K562 (cell line): ENCODE measurements around the gene NTM. TPM values are rescaled to one million over a fixed set of nuclear protein-coding genes. Genes with fewer than 3 reads are reported as not detected.

Experiments used
- ATAC-seq: fragments of 200-7000 bp; cut with Tn5 transposase; 3 replicates; pipeline ENCODE4 v1.9.1; 2020; ENCODE audit warnings: moderate library complexity
- BruUV-seq: library from RNA; stranded (reverse); fragments of 400-500 nt; replicated peaks from 2 replicates; lab custom pipeline; 2021; lab: Mats Ljungman, UMichigan
- CTCF ChIA-PET: fragments of 300-600 bp; formaldehyde crosslinking; extraction: SDS; loops from one replicate; lab custom pipeline; 2021; ENCODE audit warnings: low intra/inter-chr PET ratio; lab: Yijun Ruan, JAX
- POLR2A ChIA-PET: fragments of 300-600, 350-650 bp; sonication (Branson Sonifier 250); formaldehyde crosslinking; extraction: SDS; loops from one replicate; lab custom pipeline; 2021; ENCODE audit warnings: antibody characterized with exemption, inconsistent platforms; lab: Yijun Ruan, JAX
- DNase-seq, 4 experiments: peaks; one replicate each; pipeline versions ENCODE4 v3.0.0 to v3.0.0-alpha.2; 2011 to 2018; ENCODE audit warnings: low spot score in 3 of 4, mixed read lengths in 3 of 4; ENCODE audit errors: extremely low read depth in 1 of 4
- FAIRE-seq: peaks from 2 replicates; lab custom pipeline; 2011; peaks lifted over from hg19 to GRCh38; lab: Jason Lieb, UNC
- H2AFZ ChIP-seq: 2 replicates; pipeline ENCODE4 v1.6.0; 2011; ENCODE audit warnings: low read depth, low read length, control low read depth, inconsistent platforms
- H3K27ac ChIP-seq: fragments of 200-600 bp; 3 replicates; pipeline ENCODE4 v1.8.0; 2011; ENCODE audit warnings: low read depth, mild to moderate bottlenecking, control low read depth, inconsistent platforms, low read length, moderate library complexity, mixed read lengths; ENCODE audit errors: extremely low read depth
- H3K27me3 ChIP-seq, 2 experiments: fragments of 300-600 bp in 1 of 2; 2 replicates in 1 of 2; 3 replicates in 1 of 2; pipeline versions ENCODE4 v1.6.0 to v1.8.0; 2011; ENCODE audit warnings: inconsistent platforms in 2 of 2, low read length in 2 of 2, mild to moderate bottlenecking in 1 of 2, mixed read lengths in 1 of 2, moderate library complexity in 1 of 2; ENCODE audit not compliant: control insufficient read depth in 2 of 2, insufficient read depth in 2 of 2
- H3K36me3 ChIP-seq: fragments of 300-600 bp; 3 replicates; pipeline ENCODE4 v1.8.0; 2011; ENCODE audit warnings: mild to moderate bottlenecking, low read length, inconsistent platforms; ENCODE audit not compliant: control insufficient read depth, insufficient read depth
- H3K4me1 ChIP-seq, 2 experiments: fragments of 200-600 bp in 1 of 2; replicated peaks in 1 of 2; 2 replicates in 1 of 2; 3 replicates in 1 of 2; pipeline versions ENCODE4 v1.5.1 to v1.8.0; 2011; ENCODE audit warnings: inconsistent platforms in 2 of 2, low read length in 2 of 2, mild to moderate bottlenecking in 1 of 2, mixed read lengths in 1 of 2, moderate library complexity in 1 of 2; ENCODE audit not compliant: control insufficient read depth in 2 of 2, insufficient read depth in 2 of 2
- H3K4me2 ChIP-seq: 2 replicates; pipeline ENCODE4 v1.6.1; 2011; ENCODE audit warnings: low read length, control low read depth, inconsistent platforms, mixed read lengths; ENCODE audit not compliant: insufficient read depth
- H3K4me3 ChIP-seq: fragments of 200-600 bp; sonication (generic), shearing (Covaris generic); 2 replicates; pipeline ENCODE4 v1.5.1; 2016; ENCODE audit warnings: control low read depth, inconsistent platforms
- H3K79me2 ChIP-seq: fragments of 200-600 bp; 3 replicates; pipeline ENCODE4 v1.8.0; 2011; ENCODE audit warnings: low read length, inconsistent platforms; ENCODE audit not compliant: control insufficient read depth, insufficient read depth
- H3K9ac ChIP-seq, 2 experiments: 2 replicates each; pipeline versions ENCODE4 v1.6.0 to v1.6.1; 2011; ENCODE audit warnings: low read depth in 2 of 2, low read length in 2 of 2, control low read depth in 1 of 2, inconsistent platforms in 1 of 2, mild to moderate bottlenecking in 1 of 2, mixed read lengths in 1 of 2; ENCODE audit not compliant: insufficient read depth in 1 of 2
- H3K9me1 ChIP-seq: one replicate; pipeline ENCODE4 v1.6.0; 2011; ENCODE audit warnings: inconsistent platforms, mild to moderate bottlenecking, low read length, moderate library complexity; ENCODE audit not compliant: control insufficient read depth, insufficient read depth
- H3K9me3 ChIP-seq: replicated peaks from 2 replicates; pipeline ENCODE4 v1.5.1; 2011; ENCODE audit warnings: low read depth, low read length, inconsistent platforms; ENCODE audit not compliant: control insufficient read depth, insufficient read depth
- H4K20me1 ChIP-seq: replicated peaks from 2 replicates; pipeline ENCODE4 v1.6.1; 2011; ENCODE audit warnings: low read length, inconsistent platforms, mixed read lengths; ENCODE audit not compliant: control insufficient read depth, insufficient read depth
- ATF7 ChIP-seq: fragments of 450-650 bp; IDR thresholded peaks from 2 replicates; pipeline ENCODE4 v1.7.1; 2014; ENCODE audit warnings: mild to moderate bottlenecking, moderate library complexity
- BCL6 ChIP-seq: fragments of 250-450 bp; sonication (Bioruptor Pico); IDR thresholded peaks from 2 replicates; pipeline ENCODE4 v1.4.0; 2020
- BRD4 ChIP-seq: fragments of 200-600 bp; sonication (generic); IDR thresholded peaks from 2 replicates; pipeline ENCODE4 v1.6.1; 2017; ENCODE audit warnings: inconsistent platforms
- BRF1 ChIP-seq: IDR thresholded peaks from 3 replicates; pipeline ENCODE4 v1.6.1; 2011; ENCODE audit warnings: borderline replicate concordance, mild to moderate bottlenecking; ENCODE audit not compliant: insufficient read length; ENCODE audit errors: extremely low read depth
- E2F1 ChIP-seq: sonication (generic); formaldehyde crosslinking; IDR thresholded peaks from 2 replicates; pipeline ENCODE4 v1.8.1; 2023; ENCODE audit warnings: mild to moderate bottlenecking, missing genetic modification reagents, moderate library complexity
- ELF4 ChIP-seq: fragments of 450-650 bp; formaldehyde crosslinking; IDR thresholded peaks from 2 replicates; pipeline ENCODE4 v1.4.0; 2022; ENCODE audit warnings: missing genetic modification characterization
- ETV1 ChIP-seq: fragments of 450-650 bp; conservative IDR thresholded peaks from 2 replicates; pipeline ENCODE4 v1.6.1; 2016; ENCODE audit warnings: missing genetic modification characterization, control low read depth, low read depth, missing compliant biosample characterization
- HNRNPL ChIP-seq: fragments of 200-400 bp; formaldehyde crosslinking; IDR thresholded peaks from 2 replicates; pipeline ENCODE4 v1.6.1; 2017; ENCODE audit warnings: low read depth, mild to moderate bottlenecking, low read length
- KDM5B ChIP-seq: fragments of 200-600 bp; sonication (generic); IDR thresholded peaks from 2 replicates; pipeline ENCODE4 v1.6.1; 2012; ENCODE audit warnings: low read depth, mild to moderate bottlenecking, moderate library complexity, low read length, control low read depth, inconsistent platforms; ENCODE audit not compliant: insufficient replicate concordance
- MED1 ChIP-seq: sonication (generic); formaldehyde crosslinking; IDR thresholded peaks from 2 replicates; pipeline ENCODE4 v1.8.1; 2023; ENCODE audit warnings: missing genetic modification reagents, borderline replicate concordance
- MEF2A ChIP-seq: IDR thresholded peaks from 2 replicates; pipeline ENCODE4 v1.6.1; 2011; ENCODE audit warnings: low read depth, mild to moderate bottlenecking, low read length, moderate library complexity; ENCODE audit not compliant: control insufficient read depth
- POU5F1 ChIP-seq: fragments of 150-350 bp; IDR thresholded peaks from 2 replicates; pipeline ENCODE4 v1.6.1; 2014; ENCODE audit warnings: borderline replicate concordance, low read length, low read depth, mild to moderate bottlenecking; ENCODE audit not compliant: partially characterized antibody
- TAF15 ChIP-seq: fragments of 200-400 bp; formaldehyde crosslinking; IDR thresholded peaks from 2 replicates; pipeline ENCODE4 v1.6.1; 2017; ENCODE audit warnings: mild to moderate bottlenecking, low read depth, low read length, moderate library complexity
- XRCC4 ChIP-seq: IDR thresholded peaks from one replicate; pipeline ENCODE4 v1.6.1; 2011; ENCODE audit not compliant: insufficient read depth, insufficient read length; ENCODE audit errors: extremely low read depth
- WGBS: fragments of 100-300 bp; shearing (Covaris generic); methylation state at CpG from one replicate; pipeline ENCODE4 v1.1.6; 2016; ENCODE audit warnings: low coverage, mixed read lengths; ENCODE audit not compliant: insufficient coverage; ENCODE audit errors: missing lambda C conversion rate; 5-methylcytosine and 5-hydroxymethylcytosine counted together
- in situ Hi-C: fragments of 300-500 bp; cut with MboI; formaldehyde crosslinking; loops from 4 replicates; pipeline ENCODE4 v1.15.0; 2018; ENCODE audit warnings: inconsistent platforms, mixed read lengths
- intact Hi-C: fragments of 100-400 bp; cut with micrococcal nuclease; formaldehyde crosslinking; loops from 2 replicates; pipeline ENCODE4 v1.14.2; 2022
- polyA plus RNA-seq, 8 experiments: library from polyadenylated mRNA; depleted of rRNA in 4 of 8; stranded (reverse) in 5 of 8; unstranded in 3 of 8; fragments of >200 nt; fragmentation: Nextera tagmentation in 2 of 8; fragmentation: Illumina TruSeq in 1 of 8; extraction: Ambion mirVana in 2 of 8; extraction: Trizol in 1 of 8; gene quantifications; 2 replicates each; pipeline versions ENCODE4 v1.2.1 to v1.2.3, GENCODE V29; 2011 to 2014; ENCODE audit warnings: inconsistent platforms in 1 of 8, missing spikeins in 1 of 8
- total RNA-seq, 7 experiments: library from RNA; depleted of rRNA in 6 of 7; stranded (reverse); fragments of >200 nt in 6 of 7; fragmentation: Illumina TruSeq in 2 of 7; extraction: Trizol in 2 of 7; gene quantifications; 2 replicates each; pipeline versions ENCODE4 v1.2.1 to v1.2.3, GENCODE V29; 2011 to 2021; ENCODE audit warnings: low replicate concordance in 1 of 7
- TF ChIP-seq, protein P1 (sequence below), 2 experiments: IDR thresholded peaks in 1 of 2; conservative IDR thresholded peaks in 1 of 2; 2 replicates each; pipeline ENCODE4 v1.6.1; 2016; ENCODE audit warnings: low read depth in 2 of 2, mild to moderate bottlenecking in 1 of 2, missing compliant biosample characterization in 1 of 2, missing genetic modification characterization in 1 of 2, moderate library complexity in 1 of 2
- TF ChIP-seq, protein P2 (sequence below): fragments of 250-450 bp; sonication (Bioruptor Pico); IDR thresholded peaks from 2 replicates; pipeline ENCODE4 v1.8.0; 2022; ENCODE audit warnings: inconsistent platforms, mild to moderate bottlenecking, moderate library complexity, borderline replicate concordance

The NTM gene
- total and polyA plus RNA-seq, 9 of the 15 experiments (the other 6 are each of a cell fraction or from before 2014, with no cell fraction given) = not detected

DNA sequence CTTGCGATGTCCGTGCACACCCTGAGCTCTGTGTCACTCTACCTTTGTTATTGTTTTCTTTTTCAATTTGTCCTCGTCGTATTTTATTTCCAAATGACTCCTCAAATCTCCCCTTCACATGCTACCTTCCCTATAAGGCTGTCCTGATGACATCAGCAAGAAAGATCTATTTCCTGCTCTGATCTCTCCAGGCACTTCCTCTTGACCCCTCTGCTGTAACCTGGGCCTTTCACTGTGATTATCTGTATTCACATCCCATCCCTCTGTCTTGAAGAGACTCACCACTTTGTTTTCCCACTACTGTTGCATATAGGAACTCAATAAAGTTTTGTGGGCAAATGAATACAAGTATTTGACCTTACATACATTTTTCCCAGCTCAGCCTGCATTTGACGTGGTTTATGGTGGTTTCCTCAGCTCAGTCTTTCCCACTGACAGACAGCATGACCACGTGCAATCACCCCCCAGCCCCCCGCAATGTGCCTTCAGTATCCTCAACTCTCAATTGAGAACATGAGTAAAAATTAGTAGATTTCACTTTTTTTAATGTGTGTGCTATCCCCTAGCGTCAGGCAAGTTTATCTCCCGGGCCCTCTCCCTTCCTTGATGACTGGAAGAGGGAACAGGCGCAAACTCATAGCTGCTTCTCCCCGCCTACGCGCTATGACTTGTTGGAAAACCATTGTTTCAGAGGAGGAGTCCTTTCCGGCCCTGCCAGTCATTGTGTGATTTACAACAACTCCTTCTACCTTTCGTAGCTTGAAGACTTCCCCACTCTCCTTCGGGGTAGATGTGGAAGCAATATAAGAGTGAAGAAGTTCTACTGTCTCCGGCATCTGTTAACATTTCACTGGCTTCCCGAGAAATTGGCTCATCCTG, 498.5 kb downstream of the NTM start:
- H3K36me3 ChIP-seq = no peaks in the 10 kb centered on the region
- H4K20me1 ChIP-seq = no peaks in the 10 kb centered on the region
- H3K9me1 ChIP-seq = no peaks in the 10 kb centered on the region
- no peak overlapping the region for H3K4me3 ChIP-seq
- H3K4me2 ChIP-seq = no peak overlapping the region
- intact Hi-C loops = no loop called here
- WGBS = under 1% methylated on average over 12 of the region's 18 CpGs
- H3K9me3 ChIP-seq = no peaks in the 10 kb centered on the region; the same call in 1 of the 2 replicates
- H3K27ac ChIP-seq = no peak overlapping the region
- no peak overlapping the region for H3K9ac ChIP-seq
- no peak for DNase-seq
- in situ Hi-C loops = no loop called here
- CTCF ChIA-PET = no interaction called here
- ATAC-seq = no peak
- H3K4me1 ChIP-seq = no peaks in the 10 kb centered on the region
- BruUV-seq = no TSS peak
- H3K79me2 ChIP-seq = no peaks in the 10 kb centered on the region
- POLR2A ChIA-PET = no interaction called here
- no peaks in the 10 kb centered on the region for H3K27me3 ChIP-seq
- no peak for FAIRE-seq
- no peak overlapping the region for H2AFZ ChIP-seq
- TF ChIP-seq BRF1 = no peak
- TF ChIP-seq XRCC4 = no peak
- TF ChIP-seq BRD4 = no peak
- no peak for TF ChIP-seq BCL6
- TF ChIP-seq MEF2A = no peak
- TF ChIP-seq TAF15 = no peak
- TF ChIP-seq E2F1 (CRISPR knock-in tag) = no peak
- TF ChIP-seq ATF7 = no peak
- TF ChIP-seq ETV1 (tag) = no peak
- no peak for TF ChIP-seq KDM5B
- no peak for TF ChIP-seq HNRNPL
- no peak for TF ChIP-seq MED1 (CRISPR knock-in tag)
- no peak for TF ChIP-seq POU5F1
- TF ChIP-seq ELF4 (CRISPR knock-in tag) = no peak
- TF ChIP-seq, protein P1, sequence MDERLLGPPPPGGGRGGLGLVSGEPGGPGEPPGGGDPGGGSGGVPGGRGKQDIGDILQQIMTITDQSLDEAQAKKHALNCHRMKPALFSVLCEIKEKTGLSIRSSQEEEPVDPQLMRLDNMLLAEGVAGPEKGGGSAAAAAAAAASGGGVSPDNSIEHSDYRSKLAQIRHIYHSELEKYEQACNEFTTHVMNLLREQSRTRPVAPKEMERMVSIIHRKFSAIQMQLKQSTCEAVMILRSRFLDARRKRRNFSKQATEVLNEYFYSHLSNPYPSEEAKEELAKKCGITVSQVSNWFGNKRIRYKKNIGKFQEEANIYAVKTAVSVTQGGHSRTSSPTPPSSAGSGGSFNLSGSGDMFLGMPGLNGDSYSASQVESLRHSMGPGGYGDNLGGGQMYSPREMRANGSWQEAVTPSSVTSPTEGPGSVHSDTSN (CRISPR knock-in tag; IDR thresholded peaks at IDR 0.05; ENCODE audit: low read depth) = no peak
- TF ChIP-seq, protein P1 (tag; conservative IDR thresholded peaks at IDR 0.05; ENCODE audit: low read depth) = no peak
- TF ChIP-seq, protein P2, sequence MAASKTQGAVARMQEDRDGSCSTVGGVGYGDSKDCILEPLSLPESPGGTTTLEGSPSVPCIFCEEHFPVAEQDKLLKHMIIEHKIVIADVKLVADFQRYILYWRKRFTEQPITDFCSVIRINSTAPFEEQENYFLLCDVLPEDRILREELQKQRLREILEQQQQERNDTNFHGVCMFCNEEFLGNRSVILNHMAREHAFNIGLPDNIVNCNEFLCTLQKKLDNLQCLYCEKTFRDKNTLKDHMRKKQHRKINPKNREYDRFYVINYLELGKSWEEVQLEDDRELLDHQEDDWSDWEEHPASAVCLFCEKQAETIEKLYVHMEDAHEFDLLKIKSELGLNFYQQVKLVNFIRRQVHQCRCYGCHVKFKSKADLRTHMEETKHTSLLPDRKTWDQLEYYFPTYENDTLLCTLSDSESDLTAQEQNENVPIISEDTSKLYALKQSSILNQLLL (CRISPR knock-in tag) = no peak
